HepG2 (cell line): ENCODE data around the gene DNM1. TPM values are rescaled to one million over a fixed set of nuclear protein-coding genes. Genes with fewer than 3 reads are reported as not detected.
A peak's percentile ranks its signal among the peaks of the same experiment; 100 is the strongest.

Experiments
- ATAC-seq: fragments of 200-7000 bp; cut with Tn5 transposase; 3 replicates; pipeline ENCODE4 v1.9.1; 2020; ENCODE audit warnings: mild to moderate bottlenecking, moderate library complexity
- BruUV-seq: library from RNA; stranded (reverse); fragments of 400-500 nt; replicated peaks from 2 replicates; lab custom pipeline; 2021; lab: Mats Ljungman, UMichigan
- CTCF ChIA-PET: fragments of 300-600 bp; formaldehyde crosslinking; extraction: SDS; loops from one replicate; lab custom pipeline; 2021; ENCODE audit warnings: low total read pairs, inconsistent platforms, low intra/inter-chr PET ratio; lab: Yijun Ruan, JAX
- POLR2A ChIA-PET: fragments of 350-600 bp; sonication (Branson Sonifier 250); formaldehyde crosslinking; loops from one replicate; lab custom pipeline; 2020; ENCODE audit warnings: antibody characterized with exemption, inconsistent platforms; lab: Yijun Ruan, JAX
- DNase-seq: peaks from one replicate; pipeline ENCODE4 v3.0.0-alpha.2; 2015; ENCODE audit warnings: low spot score
- FAIRE-seq: peaks from 3 replicates; lab custom pipeline; 2011; peaks lifted over from hg19 to GRCh38; lab: Jason Lieb, UNC
- H2AFZ ChIP-seq: one replicate; pipeline ENCODE4 v1.6.1; 2011; ENCODE audit warnings: low read length, inconsistent platforms
- H3K27ac ChIP-seq: fragments of 300-600 bp; 3 replicates; pipeline ENCODE4 v1.8.0; 2011; ENCODE audit warnings: mixed run types, mild to moderate bottlenecking, mixed read lengths, low read length, inconsistent platforms; ENCODE audit not compliant: insufficient read depth; ENCODE audit errors: extremely low read length
- H3K27me3 ChIP-seq, 2 experiments: fragments of 200-600 bp in 1 of 2; 2 replicates in 1 of 2; 3 replicates in 1 of 2; pipeline versions ENCODE4 v1.6.0 to v1.8.0; 2011; ENCODE audit warnings: low read length in 2 of 2, mild to moderate bottlenecking in 2 of 2, moderate library complexity in 2 of 2, inconsistent platforms in 1 of 2; ENCODE audit not compliant: insufficient read depth in 2 of 2, control insufficient read depth in 1 of 2
- H3K36me3 ChIP-seq, 2 experiments: fragments of 200-600 bp in 1 of 2; replicated peaks in 1 of 2; 2 replicates in 1 of 2; 3 replicates in 1 of 2; pipeline versions ENCODE4 v1.5.1 to v1.8.0; 2011; ENCODE audit warnings: low read length in 2 of 2, inconsistent platforms in 1 of 2; ENCODE audit not compliant: insufficient read depth in 2 of 2, control insufficient read depth in 1 of 2
- H3K4me1 ChIP-seq: 2 replicates; pipeline ENCODE4 v1.5.1; 2012; ENCODE audit warnings: low read length, inconsistent platforms; ENCODE audit not compliant: insufficient read depth
- H3K4me2 ChIP-seq: 2 replicates; pipeline ENCODE4 v1.6.0; 2011; ENCODE audit warnings: low read depth, low read length, inconsistent platforms
- H3K4me3 ChIP-seq, 3 experiments: fragments of 200-600 bp in 1 of 3; sonication (generic), shearing (Covaris generic) in 1 of 3; replicated peaks in 1 of 3; 2 replicates each; pipeline ENCODE4 v1.5.1; 2011 to 2016; ENCODE audit warnings: low read length in 3 of 3, inconsistent platforms in 2 of 3, low read depth in 2 of 3, mild to moderate bottlenecking in 2 of 3, control low read depth in 1 of 3, mixed read lengths in 1 of 3; ENCODE audit not compliant: insufficient read depth in 1 of 3
- H3K79me2 ChIP-seq: one replicate; pipeline ENCODE4 v1.6.1; 2011; ENCODE audit warnings: low read length, inconsistent platforms; ENCODE audit not compliant: insufficient read depth
- H3K9ac ChIP-seq: 2 replicates; pipeline ENCODE4 v1.6.0; 2011; ENCODE audit warnings: mild to moderate bottlenecking, low read depth, low read length, inconsistent platforms; ENCODE audit not compliant: insufficient read depth
- H3K9me3 ChIP-seq: 2 replicates; pipeline ENCODE4 v1.5.1; 2012; ENCODE audit warnings: mild to moderate bottlenecking, low read length
- H4K20me1 ChIP-seq: 2 replicates; pipeline ENCODE4 v1.6.0; 2011; ENCODE audit warnings: inconsistent platforms, mild to moderate bottlenecking, low read length, moderate library complexity; ENCODE audit not compliant: insufficient read depth
- KDM2A ChIP-seq: sonication (generic); formaldehyde crosslinking; IDR thresholded peaks from 2 replicates; pipeline ENCODE4 v1.4.0; 2020; ENCODE audit warnings: low read depth, missing genetic modification reagents, borderline replicate concordance
- NFE2L2 ChIP-seq: fragments of 150-350 bp; IDR thresholded peaks from 2 replicates; pipeline ENCODE4 v1.6.1; 2014; ENCODE audit warnings: low read length
- SCMH1 ChIP-seq: sonication (generic); formaldehyde crosslinking; IDR thresholded peaks from 2 replicates; pipeline ENCODE4 v1.9.0; 2021; ENCODE audit warnings: missing genetic modification reagents, mild to moderate bottlenecking, borderline replicate concordance
- SKI ChIP-seq: fragments of 450-650 bp; IDR thresholded peaks from one replicate; pipeline ENCODE4 v1.6.1; 2018; ENCODE audit warnings: mild to moderate bottlenecking; ENCODE audit not compliant: partially characterized antibody
- TEAD3 ChIP-seq: optimal IDR thresholded peaks from 2 replicates; pipeline ENCODE3; 2016; ENCODE audit warnings: borderline replicate concordance
- ZMYM3 ChIP-seq: sonication (generic); formaldehyde crosslinking; IDR thresholded peaks from 2 replicates; pipeline ENCODE4 v1.5.1; 2020; ENCODE audit warnings: mild to moderate bottlenecking, missing genetic modification reagents
- ZNF572 ChIP-seq: sonication (generic); formaldehyde crosslinking; IDR thresholded peaks from 2 replicates; pipeline ENCODE4 v1.5.1; 2020; ENCODE audit warnings: mild to moderate bottlenecking, missing genetic modification reagents
- ZNF639 ChIP-seq: conservative IDR thresholded peaks from 2 replicates; pipeline ENCODE4 v1.6.1; 2018; ENCODE audit warnings: missing genetic modification reagents
- ZNF770 ChIP-seq: sonication (generic); formaldehyde crosslinking; IDR thresholded peaks from 2 replicates; pipeline ENCODE4 v1.5.0; 2020; ENCODE audit warnings: mild to moderate bottlenecking, missing genetic modification reagents
- ZSCAN12 ChIP-seq: sonication (generic); formaldehyde crosslinking; IDR thresholded peaks from 2 replicates; pipeline ENCODE4 v1.9.0; 2021; ENCODE audit warnings: mild to moderate bottlenecking, missing genetic modification reagents
- WGBS: methylation state at CpG from one replicate; pipeline ENCODE4 v1.1.6; 2017; ENCODE audit warnings: low lambda C conversion rate; 5-methylcytosine and 5-hydroxymethylcytosine counted together
- in situ Hi-C: cut with HindIII; loops from 2 replicates; pipeline ENCODE4 v1.10.0; 2017; ENCODE audit warnings: low pct_unique_long_range_greater_than_20kb; ENCODE audit not compliant: extremely low pct_ligation_motif_present
- intact Hi-C: fragments of 100-400 bp; cut with micrococcal nuclease; formaldehyde crosslinking; loops from one replicate; pipeline ENCODE4 v1.10.0; 2022; ENCODE audit not compliant: unreplicated experiment
- polyA plus RNA-seq, 8 experiments: library from polyadenylated mRNA; depleted of rRNA in 3 of 8; stranded (reverse) in 7 of 8; unstranded in 1 of 8; fragments of >200 nt; fragmentation: Illumina TruSeq in 4 of 8; extraction: Trizol in 4 of 8; gene quantifications; 2 replicates each; pipeline versions ENCODE4 v1.2.1 to v1.2.3, GENCODE V29; 2011 to 2016; ENCODE audit warnings: low read depth in 4 of 8, missing spikeins in 1 of 8, mixed read lengths in 1 of 8; ENCODE audit not compliant: insufficient read depth in 1 of 8
- total RNA-seq, 5 experiments: library from RNA; depleted of rRNA; stranded (reverse); fragments of >200 nt; fragmentation: Illumina TruSeq; extraction: Trizol; gene quantifications; 2 replicates each; pipeline ENCODE4 v1.2.3, GENCODE V29; 2016; ENCODE audit warnings: low read depth in 1 of 5

DNM1 gene
- total and polyA plus RNA-seq, 2 of the 13 experiments (the other 11 are each of a cell fraction or from before 2014, with no cell fraction given) = 0.13 to 0.58 TPM

GRCh38 chr9:128211186-128211980, 8.2 kb downstream of the DNM1 start:
- TF ChIP-seq SKI (no peak), ZNF770 (CRISPR knock-in tag) (peak; percentile 82), ZNF572 (no peak), KDM2A (0 out of 2 replicates have a peak, but pooled peaks have one; percentile 22), NFE2L2 (no peak), ZNF639 (CRISPR knock-in tag) (no peak), TEAD3 (peak; percentile 8), ZSCAN12 (CRISPR knock-in tag) (no peak), ZMYM3 (0 out of 2 replicates have a peak, but pooled peaks have one; percentile 38), SCMH1 (CRISPR knock-in tag) (no peak)
- TF ChIP-seq, all 625 proteins: peak for 4
- WGBS = 19% methylated on average over 12 of the region's 12 CpGs
- H3K4me2 ChIP-seq = peak overlapping the region; percentile 45
- no peaks in the 10 kb centered on the region for H3K9me3 ChIP-seq
- DNase-seq (no peak), FAIRE-seq (no peak), ATAC-seq (peak; percentile 13; the same call in 1 of the 3 replicates)
- in situ Hi-C loops (no loop called here), intact Hi-C loops (no loop called here)
- no peaks in the 10 kb centered on the region for H3K36me3 ChIP-seq
- no TSS peak for BruUV-seq
- no peaks in the 10 kb centered on the region for H3K79me2 ChIP-seq
- no peak overlapping the region for H3K27ac ChIP-seq
- peak overlapping the region in 1 of 3 experiments; percentile 16; a peak in 1 of 6 replicates for H3K4me3 ChIP-seq
- no peak overlapping the region for H3K9ac ChIP-seq
- ChIA-PET POLR2A (interaction anchor here (1.2 kb wide), 2 partner anchors 65 to 85 kb away, joined by 4 to 6 read pairs; partner anchors contain the start of gene SWI5), CTCF (no interaction called here)
- peaks cover 47% of the 10 kb centered on the region for H3K4me1 ChIP-seq
- H2AFZ ChIP-seq = no peak overlapping the region
- H4K20me1 ChIP-seq = no peaks in the 10 kb centered on the region
- peaks cover 1 to 8% of the 10 kb centered on the region in 2 experiments; a peak in 2 of 5 replicates for H3K27me3 ChIP-seq
